Upper lobe of left lung (tissue), 6 donors: Measurements from ENCODE around the gene CHRND. TPM values are rescaled to one million over a fixed set of nuclear protein-coding genes. Genes with fewer than 3 reads are reported as not detected.

Source experiments
- ATAC-seq, 2 donors: fragments of 200-7000 bp; cut with Tn5 transposase; one replicate each; pipeline ENCODE4 v1.9.1; 2022; ENCODE audit warnings: mild to moderate bottlenecking in 2 of 2, moderate library complexity in 2 of 2; ENCODE audit not compliant: low FRiP score in 2 of 2
- DNase-seq, 2 donors: peaks; one replicate each; pipeline ENCODE4 v3.0.0-alpha.2; 2019 to 2020
- H3K27ac ChIP-seq, 4 donors: fragments of 200-600 bp; sonication (generic); one replicate each; pipeline ENCODE4 v1.5.1; 2016 to 2019
- H3K27me3 ChIP-seq, 4 donors: fragments of 200-600 bp; sonication (generic); one replicate each; pipeline ENCODE4 v1.5.1; 2017 to 2019
- H3K36me3 ChIP-seq, 4 donors: fragments of 200-600 bp; sonication (generic); one replicate each; pipeline ENCODE4 v1.5.1; 2016 to 2019
- H3K4me1 ChIP-seq, 4 donors: fragments of 200-600 bp; sonication (generic); one replicate each; pipeline ENCODE4 v1.5.1; 2018 to 2019
- H3K4me3 ChIP-seq, 4 donors: fragments of 200-600 bp; sonication (generic); one replicate each; pipeline ENCODE4 v1.5.1; 2017 to 2019; ENCODE audit warnings: mild to moderate bottlenecking in 2 of 4, moderate library complexity in 1 of 4
- H3K9me3 ChIP-seq, 4 donors: fragments of 200-600 bp; sonication (generic); one replicate each; pipeline ENCODE4 v1.5.1; 2018 to 2019
- EP300 ChIP-seq, 4 donors: sonication (generic); formaldehyde crosslinking; IDR thresholded peaks; one replicate each; pipeline ENCODE4 v1.5.1; 2017; ENCODE audit warnings: antibody characterized with exemption in 4 of 4, control low read depth in 2 of 4
- POLR2A ChIP-seq, 4 donors: fragments of 450-650 bp; IDR thresholded peaks; one replicate each; pipeline ENCODE4 v1.5.1; 2016 to 2017; ENCODE audit warnings: antibody characterized with exemption in 4 of 4, mild to moderate bottlenecking in 2 of 4
- POLR2AphosphoS5 ChIP-seq, 2 donors: sonication (generic); formaldehyde crosslinking; IDR thresholded peaks; one replicate each; pipeline ENCODE4 v1.5.1; 2017; ENCODE audit warnings: antibody characterized with exemption in 2 of 2
- WGBS, 2 donors: methylation state at CpG; one replicate each; pipeline ENCODE4 v1.1.5; 2017 to 2018; 5-methylcytosine and 5-hydroxymethylcytosine counted together
- total RNA-seq, 6 donors: library from RNA; depleted of rRNA in 4 of 6; stranded (reverse); fragments of >200 nt in 4 of 6; gene quantifications; one replicate each; pipeline versions ENCODE4 v1.1.0 to v1.2.1, GENCODE V29; 2016 to 2021
- TF ChIP-seq, protein P1 (sequence below), 6 experiments: fragments of 450-650 bp in 4 of 6; fragments of 200-600 bp in 2 of 6; sonication (generic) in 2 of 6; IDR thresholded peaks; one replicate each; pipeline ENCODE4 v1.5.1; 2016 to 2019; ENCODE audit warnings: antibody characterized with exemption in 6 of 6
- donor health status: DM: no; HTN: no; CAD: no; lungs with moderate emphysema.
- donor health status: DM: no; HTN: yes; CAD: no; lungs with severe emphysema.

The CHRND gene
- total RNA-seq, 6 donors from 2014 or later = not detected

DNA sequence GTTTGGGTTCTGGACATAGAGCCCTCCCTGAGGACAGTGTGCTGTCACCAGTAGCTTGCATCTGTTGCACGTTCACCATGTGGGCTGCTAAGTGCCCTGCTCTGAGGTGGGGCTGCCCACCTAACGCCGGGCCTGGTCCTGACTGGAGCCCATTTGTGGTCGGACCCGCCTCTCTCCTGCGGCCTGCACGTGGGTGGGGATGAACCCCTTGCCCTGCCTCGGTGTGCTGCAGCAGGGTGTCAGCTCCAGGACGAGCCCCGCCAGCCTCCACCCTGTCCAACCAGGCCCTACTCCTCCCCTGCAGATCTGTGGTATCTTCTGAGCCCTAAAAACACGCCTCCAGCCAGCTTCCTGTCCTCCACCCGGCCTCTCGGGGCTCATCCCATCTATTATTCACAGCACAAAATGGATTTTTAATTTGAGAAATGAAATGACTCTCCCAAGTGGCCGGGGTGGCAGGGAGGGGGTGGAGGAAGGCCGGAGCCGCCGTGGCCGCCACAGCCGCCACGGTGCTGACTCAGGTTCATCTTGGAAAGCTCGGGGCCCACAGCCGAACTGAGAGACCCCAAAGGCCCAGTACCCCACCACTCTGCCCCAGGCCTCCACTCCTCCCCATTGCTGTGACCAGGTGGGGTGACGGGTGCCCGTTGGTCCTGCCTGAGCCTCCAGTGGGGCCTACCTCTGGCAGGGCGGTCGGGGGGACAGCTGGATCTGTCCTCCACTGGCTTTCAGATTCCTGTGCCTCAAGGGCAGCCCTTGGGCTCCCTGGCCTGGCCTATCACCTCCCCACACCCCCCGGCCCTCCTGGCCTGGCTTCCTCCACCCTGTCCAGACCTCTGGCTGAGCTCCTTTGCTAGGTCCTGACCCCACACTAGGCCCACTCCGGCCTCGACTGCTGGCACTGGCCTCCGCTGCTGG lies 35.5 kb upstream of the CHRND start:
- Histone ChIP-seq H3K9me3 (no peaks in the 10 kb centered on the region), H3K27me3 (peaks cover 0 to 35% (median 22%) of the 10 kb centered on the region in 4 donors), H3K4me1 (peaks cover 7 to 26% (median 14%) of the 10 kb centered on the region in 4 donors), H3K36me3 (no peaks in the 10 kb centered on the region), H3K4me3 (no peak overlapping the region), H3K27ac (no peak overlapping the region)
- WGBS, 2 donors = 81 to 84% methylated on average over 22 to 27 of the region's 30 CpGs
- DNase-seq (no peak), ATAC-seq (no peak)
- TF ChIP-seq POLR2A (IDR thresholded peaks at IDR 0.05) = no peak
- no peak for TF ChIP-seq POLR2AphosphoS5 (IDR thresholded peaks at IDR 0.05)
- TF ChIP-seq, protein P1, sequence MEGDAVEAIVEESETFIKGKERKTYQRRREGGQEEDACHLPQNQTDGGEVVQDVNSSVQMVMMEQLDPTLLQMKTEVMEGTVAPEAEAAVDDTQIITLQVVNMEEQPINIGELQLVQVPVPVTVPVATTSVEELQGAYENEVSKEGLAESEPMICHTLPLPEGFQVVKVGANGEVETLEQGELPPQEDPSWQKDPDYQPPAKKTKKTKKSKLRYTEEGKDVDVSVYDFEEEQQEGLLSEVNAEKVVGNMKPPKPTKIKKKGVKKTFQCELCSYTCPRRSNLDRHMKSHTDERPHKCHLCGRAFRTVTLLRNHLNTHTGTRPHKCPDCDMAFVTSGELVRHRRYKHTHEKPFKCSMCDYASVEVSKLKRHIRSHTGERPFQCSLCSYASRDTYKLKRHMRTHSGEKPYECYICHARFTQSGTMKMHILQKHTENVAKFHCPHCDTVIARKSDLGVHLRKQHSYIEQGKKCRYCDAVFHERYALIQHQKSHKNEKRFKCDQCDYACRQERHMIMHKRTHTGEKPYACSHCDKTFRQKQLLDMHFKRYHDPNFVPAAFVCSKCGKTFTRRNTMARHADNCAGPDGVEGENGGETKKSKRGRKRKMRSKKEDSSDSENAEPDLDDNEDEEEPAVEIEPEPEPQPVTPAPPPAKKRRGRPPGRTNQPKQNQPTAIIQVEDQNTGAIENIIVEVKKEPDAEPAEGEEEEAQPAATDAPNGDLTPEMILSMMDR (IDR thresholded peaks at IDR 0.05) = no peak
- no peak for TF ChIP-seq EP300 (IDR thresholded peaks at IDR 0.05)

DNA sequence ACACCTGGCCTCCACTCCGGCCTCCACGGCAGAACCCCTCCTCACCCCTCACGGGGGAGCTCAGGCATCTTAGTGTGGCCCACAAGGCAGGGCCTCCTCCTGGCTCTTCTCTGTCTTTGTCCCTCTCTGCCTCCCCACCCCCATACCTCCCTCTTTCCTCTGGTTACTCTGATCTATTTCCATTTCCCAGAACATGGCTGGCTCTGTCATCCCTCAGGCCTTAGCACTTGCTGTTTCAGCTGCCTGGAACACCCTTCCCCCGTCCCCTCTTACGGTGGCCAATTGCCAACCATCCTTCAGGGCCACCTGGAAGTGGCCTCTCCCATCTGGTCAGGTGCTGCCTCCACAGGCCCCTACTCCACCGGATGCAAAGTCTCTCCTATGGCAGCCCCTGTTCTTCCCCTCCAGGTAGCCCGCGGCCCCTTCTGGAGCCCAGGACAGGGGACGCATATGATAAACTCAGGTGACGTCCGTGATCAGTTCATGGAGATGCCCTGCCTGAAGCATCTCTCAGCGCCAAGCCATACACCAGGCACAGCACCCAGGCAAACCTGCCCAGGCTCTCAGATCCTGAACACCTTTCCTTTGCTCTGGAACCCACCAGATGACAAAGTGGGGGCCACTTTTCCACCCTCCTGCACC lies 34.7 kb upstream of the CHRND start:
- WGBS, 2 donors = 87 to 92% methylated on average over 12 of the region's 12 CpGs
- Histone ChIP-seq H3K9me3 (no peaks in the 10 kb centered on the region), H3K4me3 (no peak overlapping the region), H3K4me1 (peaks cover 7 to 18% (median 9%) of the 10 kb centered on the region in 4 donors), H3K27ac (no peak overlapping the region), H3K36me3 (no peaks in the 10 kb centered on the region), H3K27me3 (peaks cover 0 to 27% (median 17%) of the 10 kb centered on the region in 4 donors)
- no peak for TF ChIP-seq EP300 (IDR thresholded peaks at IDR 0.05)
- no peak for TF ChIP-seq POLR2AphosphoS5 (IDR thresholded peaks at IDR 0.05)
- TF ChIP-seq, protein P1 (IDR thresholded peaks at IDR 0.05) = no peak
- no peak for TF ChIP-seq POLR2A (IDR thresholded peaks at IDR 0.05)
- ATAC-seq = no peak
- DNase-seq = no peak

DNA sequence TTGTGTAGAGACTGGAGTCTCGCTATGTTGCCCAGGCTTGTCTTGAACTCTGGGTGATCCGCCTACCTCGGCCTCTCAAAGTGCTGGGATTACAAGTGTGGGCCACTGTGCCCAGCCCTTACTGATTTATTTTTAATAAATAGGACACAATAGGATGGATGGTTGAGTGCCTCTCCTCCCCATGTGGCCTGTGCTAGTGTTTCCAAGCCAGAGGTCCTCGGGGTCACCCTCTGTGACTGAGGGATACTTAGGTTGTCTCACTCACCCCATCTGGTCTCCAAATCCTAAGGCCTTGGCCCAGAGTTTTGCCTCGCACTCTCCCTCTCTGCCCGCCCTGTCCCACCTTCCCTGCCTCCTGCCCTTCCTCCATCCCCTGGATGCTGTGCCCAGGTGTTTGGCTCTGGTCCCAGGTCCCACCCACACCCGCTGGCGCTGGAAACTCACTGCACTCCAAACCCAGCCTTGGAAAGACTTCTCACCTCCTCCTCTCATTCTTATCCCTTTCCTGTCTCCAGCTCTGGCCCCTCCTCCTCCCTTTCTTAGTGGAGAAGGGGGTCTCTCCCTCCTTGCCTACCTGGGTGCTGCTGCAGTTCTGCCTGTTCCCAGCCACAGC lies 33.6 kb upstream of the CHRND start:
- H3K27ac ChIP-seq = no peak overlapping the region
- no peaks in the 10 kb centered on the region for H3K36me3 ChIP-seq
- peaks cover 0 to 8% (median 3%) of the 10 kb centered on the region in 4 donors for H3K4me1 ChIP-seq
- ATAC-seq (no peak), DNase-seq (no peak)
- no peaks in the 10 kb centered on the region for H3K9me3 ChIP-seq
- H3K4me3 ChIP-seq = no peak overlapping the region
- WGBS, 2 donors = 67 to 69% methylated on average over 8 of the region's 8 CpGs
- peaks cover 0 to 17% (median 6%) of the 10 kb centered on the region in 4 donors for H3K27me3 ChIP-seq
- TF ChIP-seq, protein P1 (IDR thresholded peaks at IDR 0.05) = no peak
- no peak for TF ChIP-seq POLR2AphosphoS5 (IDR thresholded peaks at IDR 0.05)

DNA sequence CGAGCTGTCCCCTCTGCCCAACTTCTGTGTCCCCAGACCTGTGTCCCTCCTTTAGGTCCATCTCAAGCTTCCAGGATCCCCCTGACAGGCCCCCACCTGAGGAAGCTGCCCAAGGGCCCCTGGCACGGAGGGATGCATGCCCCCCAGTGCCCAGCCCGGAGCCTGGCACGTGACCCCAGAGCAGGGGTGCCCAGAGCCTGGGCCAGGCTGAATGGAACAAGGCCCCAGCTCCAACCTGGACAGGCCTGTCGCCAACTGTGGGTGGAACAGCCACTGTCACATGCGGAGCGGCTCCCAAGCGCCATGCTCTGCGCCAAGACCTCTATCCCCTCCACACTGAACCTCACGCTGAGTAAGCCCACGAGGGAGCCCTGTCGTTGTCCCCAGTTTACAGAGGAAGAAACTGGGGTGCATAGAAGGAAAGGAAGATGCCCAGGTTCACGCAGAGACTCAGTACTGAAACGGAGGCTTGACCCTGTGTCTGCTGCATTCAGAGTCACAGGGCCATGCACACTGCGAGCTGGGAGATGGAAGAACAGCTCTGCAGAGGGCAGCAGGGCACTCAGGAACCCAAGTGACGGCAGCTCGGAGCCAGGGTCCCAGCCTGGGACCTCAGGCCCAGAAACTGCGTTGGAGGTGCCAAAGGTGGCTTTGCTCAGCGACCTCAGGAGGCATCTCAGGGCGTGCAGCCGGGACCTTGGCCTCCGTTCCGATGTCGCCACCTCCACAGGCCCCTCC lies 32.8 kb upstream of the CHRND start:
- no peaks in the 10 kb centered on the region for H3K36me3 ChIP-seq
- no peak overlapping the region for H3K27ac ChIP-seq
- WGBS, 2 donors = 81 to 91% methylated on average over 17 to 21 of the region's 24 CpGs
- no peak overlapping the region for H3K4me3 ChIP-seq
- peaks cover 0 to 9% (median 3%) of the 10 kb centered on the region in 4 donors for H3K27me3 ChIP-seq
- H3K9me3 ChIP-seq = no peaks in the 10 kb centered on the region
- DNase-seq (no peak), ATAC-seq (no peak)
- H3K4me1 ChIP-seq = no peaks in the 10 kb centered on the region
- TF ChIP-seq POLR2A (IDR thresholded peaks at IDR 0.05) (no peak), POLR2AphosphoS5 (IDR thresholded peaks at IDR 0.05) (no peak), EP300 (IDR thresholded peaks at IDR 0.05) (no peak)
- TF ChIP-seq, protein P1 (IDR thresholded peaks at IDR 0.05) = no peak
